GM12865 (cell line): ENCODE results near the gene TMEM270.
"Not testable (repeated sequence)": the region's sequence is repeated elsewhere in the genome, so short reads cannot be mapped to it uniquely, and the experiment has no call there.

Source experiments
- DNase-seq: peaks from one replicate; pipeline ENCODE4 v3.0.0; 2010; ENCODE audit warnings: low read depth
- H3K4me3 ChIP-seq: 2 replicates; pipeline ENCODE4 v1.5.1; 2011; ENCODE audit warnings: mild to moderate bottlenecking, low read depth, low read length, control low read depth
- TF ChIP-seq, protein P1 (sequence below): IDR thresholded peaks from 2 replicates; pipeline ENCODE4 v1.5.1; 2011; ENCODE audit warnings: low read length, control low read depth, low read depth, inconsistent platforms; ENCODE audit not compliant: insufficient read depth; ENCODE audit errors: missing control alignments

Gene TMEM270

DNA sequence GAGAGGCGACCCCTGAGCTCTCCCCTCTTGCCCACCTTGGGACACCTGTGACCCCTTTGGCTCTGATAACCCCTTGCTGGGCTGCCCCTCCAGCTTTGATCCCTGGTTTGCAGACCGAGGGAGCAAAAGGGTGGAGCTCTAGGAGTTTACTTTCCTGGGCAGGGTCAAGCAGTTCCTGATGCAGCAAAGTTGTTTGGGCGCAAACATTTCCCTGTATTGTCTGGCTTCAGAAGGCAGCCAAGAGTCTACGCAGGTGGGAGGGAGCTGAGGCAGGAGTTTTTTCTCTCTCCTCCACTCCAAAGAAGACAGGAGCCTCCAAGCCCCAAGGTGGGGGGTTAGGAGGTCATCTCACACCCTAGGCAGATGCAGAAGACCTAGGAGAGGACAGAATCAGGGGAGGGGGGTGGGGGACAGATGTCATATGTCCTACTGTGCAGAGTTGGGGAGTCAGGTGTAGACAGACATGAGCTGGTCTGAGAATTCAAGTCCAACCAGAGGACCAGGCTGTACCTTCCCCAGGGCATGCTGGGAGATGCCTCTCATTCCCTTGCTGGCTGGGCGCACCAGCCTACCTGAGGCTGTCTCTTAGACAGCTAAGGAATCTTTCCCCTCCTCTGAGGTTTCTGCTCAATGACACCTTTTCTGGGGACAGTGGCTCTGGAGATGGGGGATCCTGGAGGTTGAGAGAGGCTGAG is 20.5 kb downstream of the TMEM270 start:
- TF ChIP-seq, protein P1, sequence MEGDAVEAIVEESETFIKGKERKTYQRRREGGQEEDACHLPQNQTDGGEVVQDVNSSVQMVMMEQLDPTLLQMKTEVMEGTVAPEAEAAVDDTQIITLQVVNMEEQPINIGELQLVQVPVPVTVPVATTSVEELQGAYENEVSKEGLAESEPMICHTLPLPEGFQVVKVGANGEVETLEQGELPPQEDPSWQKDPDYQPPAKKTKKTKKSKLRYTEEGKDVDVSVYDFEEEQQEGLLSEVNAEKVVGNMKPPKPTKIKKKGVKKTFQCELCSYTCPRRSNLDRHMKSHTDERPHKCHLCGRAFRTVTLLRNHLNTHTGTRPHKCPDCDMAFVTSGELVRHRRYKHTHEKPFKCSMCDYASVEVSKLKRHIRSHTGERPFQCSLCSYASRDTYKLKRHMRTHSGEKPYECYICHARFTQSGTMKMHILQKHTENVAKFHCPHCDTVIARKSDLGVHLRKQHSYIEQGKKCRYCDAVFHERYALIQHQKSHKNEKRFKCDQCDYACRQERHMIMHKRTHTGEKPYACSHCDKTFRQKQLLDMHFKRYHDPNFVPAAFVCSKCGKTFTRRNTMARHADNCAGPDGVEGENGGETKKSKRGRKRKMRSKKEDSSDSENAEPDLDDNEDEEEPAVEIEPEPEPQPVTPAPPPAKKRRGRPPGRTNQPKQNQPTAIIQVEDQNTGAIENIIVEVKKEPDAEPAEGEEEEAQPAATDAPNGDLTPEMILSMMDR: no peak
- H3K4me3 ChIP-seq: no peak overlapping the region
- no peak for DNase-seq

DNA sequence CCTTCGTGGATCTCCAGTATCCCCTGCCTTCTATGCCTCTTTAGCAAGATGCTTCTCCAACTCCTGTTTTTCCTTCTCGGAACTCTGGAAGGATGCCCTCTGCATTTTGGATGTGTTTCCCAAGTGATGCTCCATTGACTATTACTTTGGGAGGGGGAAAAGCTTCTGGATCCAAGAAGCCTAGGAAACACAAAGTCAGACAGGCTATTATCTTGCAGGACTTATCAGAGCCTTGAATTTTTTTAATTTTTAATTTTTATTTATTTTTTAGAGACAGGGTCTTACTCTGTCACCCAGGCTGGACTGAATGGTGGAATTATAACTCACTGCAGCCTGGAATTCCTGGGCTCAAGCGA is 21.1 kb downstream of the TMEM270 start:
- no peak overlapping the region for H3K4me3 ChIP-seq
- no peak for DNase-seq
- TF ChIP-seq, protein P1: no peak

DNA sequence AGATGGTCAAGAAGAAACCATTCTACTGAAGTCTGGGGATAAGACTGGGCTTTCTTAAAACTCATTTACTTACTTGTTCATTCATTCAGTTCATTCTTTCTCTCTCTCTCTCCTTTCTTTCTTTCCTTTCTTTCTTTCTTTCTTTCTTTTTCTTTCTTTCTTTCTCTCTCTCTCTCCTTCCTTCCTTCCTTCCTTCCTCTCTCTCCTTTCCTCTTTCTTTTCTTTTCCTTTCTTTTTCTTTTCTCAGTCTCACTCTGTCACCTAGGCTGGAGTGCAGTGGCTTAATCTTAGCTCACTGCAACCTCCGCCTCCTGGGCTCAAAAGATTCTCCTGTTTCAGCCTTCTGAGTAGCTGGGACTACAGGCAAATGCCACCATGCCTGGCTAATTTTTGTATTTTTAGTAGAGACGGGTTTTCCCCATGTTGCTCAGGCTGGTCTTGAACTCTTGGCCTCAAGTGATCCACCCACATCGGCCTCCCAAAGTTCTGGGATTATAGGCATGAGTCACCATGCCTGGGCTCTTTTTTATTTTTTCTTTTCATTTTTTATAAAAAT is 24.0 kb downstream of the TMEM270 start:
- DNase-seq: not testable (repeated sequence)

DNA sequence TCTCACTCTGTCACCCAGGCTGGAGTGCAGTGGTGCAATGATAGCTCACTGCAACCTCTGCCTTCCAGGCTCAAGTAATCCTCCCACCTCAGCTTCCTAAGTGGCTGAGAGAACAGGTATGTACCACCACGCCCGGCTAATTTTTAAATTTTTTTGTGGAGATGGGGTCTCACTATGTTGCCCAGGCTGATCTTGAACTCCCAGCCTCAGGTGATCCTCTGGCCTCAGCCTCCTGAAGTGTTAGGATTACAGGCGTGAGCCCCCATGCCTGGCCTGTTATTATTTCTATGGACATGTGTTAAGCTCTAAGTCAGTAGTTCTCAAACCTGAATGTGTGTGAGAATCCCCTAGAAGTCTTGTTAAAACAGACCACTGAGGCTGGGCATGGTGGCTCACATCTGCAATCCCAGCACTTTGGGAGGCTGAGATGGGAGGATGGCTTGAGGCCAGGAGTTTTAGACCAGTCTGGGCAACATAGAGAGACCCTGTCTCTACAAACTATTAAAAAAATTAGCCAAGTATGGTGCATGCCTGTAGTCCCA is 24.5 kb downstream of the TMEM270 start:
- TF ChIP-seq, protein P1: no peak
- DNase-seq: no peak
- H3K4me3 ChIP-seq: no peak overlapping the region

More for the DNA sequence above, 24.0 kb downstream of the TMEM270 start:
- H3K4me3 ChIP-seq: not testable (repeated sequence)

DNA sequence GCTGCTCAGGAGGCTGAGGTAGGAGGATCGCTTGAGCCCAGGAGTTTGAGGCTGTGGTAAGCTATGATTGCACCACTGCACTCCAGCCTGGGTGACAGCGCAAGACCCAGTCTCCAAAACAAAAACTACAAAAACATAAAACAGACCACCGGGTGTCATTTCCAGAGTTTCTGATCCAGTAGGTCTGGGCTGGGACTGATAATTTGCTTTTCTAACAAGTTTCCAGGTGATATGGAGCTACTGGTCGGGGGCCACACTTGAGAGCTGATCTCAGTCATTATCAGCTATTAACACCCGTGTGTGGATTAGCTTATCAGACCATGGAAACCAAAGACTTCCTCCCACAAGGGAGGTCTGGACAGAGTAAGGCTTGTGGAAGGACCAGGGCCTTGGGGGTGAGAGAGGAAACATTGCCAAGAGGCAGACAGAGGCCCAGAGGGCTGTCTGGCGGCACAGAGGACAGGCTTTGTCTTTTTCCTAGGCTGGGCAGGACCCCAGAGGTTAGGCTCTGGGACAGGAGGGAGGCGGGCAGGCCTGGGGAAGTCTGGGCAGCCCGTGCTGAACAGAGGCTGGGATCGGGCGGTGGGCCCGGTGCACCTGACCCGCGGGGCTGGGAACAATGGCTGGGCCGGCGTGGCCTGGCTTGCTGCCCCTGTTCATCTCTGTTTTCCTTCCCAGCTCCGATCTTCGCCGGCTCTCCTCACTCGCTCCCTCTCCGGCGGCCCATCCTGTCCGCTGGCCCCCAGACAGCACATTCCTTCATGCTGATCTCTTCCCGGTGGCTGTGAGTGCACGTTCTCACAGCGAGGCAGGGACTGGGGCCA is 25.2 kb downstream of the TMEM270 start:
- no peak overlapping the region for H3K4me3 ChIP-seq
- TF ChIP-seq, protein P1: no peak
- DNase-seq: no peak

DNA sequence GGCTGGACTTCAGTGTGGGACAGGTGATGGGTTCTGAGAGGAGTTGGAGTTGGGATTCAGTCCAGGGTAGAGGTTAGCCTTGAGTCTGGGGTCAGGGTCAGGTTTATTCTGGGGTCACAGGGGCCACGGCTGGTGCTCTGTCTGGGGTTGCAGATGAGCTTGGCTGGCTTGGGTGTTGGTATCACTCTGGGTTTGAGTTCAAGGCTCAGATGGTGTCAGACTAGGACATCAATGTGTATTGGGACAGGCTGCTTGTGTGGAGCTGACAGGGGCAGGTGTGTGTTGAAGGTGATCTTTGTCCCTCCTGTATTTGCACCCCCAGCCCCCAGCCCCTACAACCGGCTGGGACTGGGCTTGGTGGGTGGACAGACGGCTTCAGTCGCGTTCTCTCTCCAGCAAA is 26.8 kb downstream of the TMEM270 start:
- DNase-seq: no peak
- no peak overlapping the region for H3K4me3 ChIP-seq
- TF ChIP-seq, protein P1: no peak

DNA sequence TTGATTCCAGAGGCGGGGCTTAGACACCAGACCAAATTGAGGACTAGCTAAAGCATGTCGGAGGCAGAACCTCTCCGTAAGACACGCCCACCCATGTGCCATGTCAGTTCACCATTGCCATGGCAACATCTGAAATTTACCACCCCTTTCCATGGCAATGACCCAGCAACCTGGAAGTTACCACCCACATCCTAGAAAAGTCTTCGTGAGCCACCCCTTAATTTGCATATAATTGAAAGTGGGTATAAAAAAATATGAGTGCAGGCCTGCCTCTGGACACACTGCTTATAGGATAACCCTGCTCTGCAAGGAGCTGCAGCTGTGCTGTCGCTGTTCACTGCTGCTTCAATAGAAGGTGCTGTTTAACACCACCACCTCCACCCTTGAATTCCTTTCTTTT is 28.0 kb downstream of the TMEM270 start:
- TF ChIP-seq, protein P1: no peak
- no peak overlapping the region for H3K4me3 ChIP-seq
- DNase-seq: no peak
